ENCODE measurements around the gene BOLL. TPM values are rescaled to one million over a fixed set of nuclear protein-coding genes. Genes with fewer than 3 reads are reported as not detected.
A peak's percentile ranks its signal among the peaks of the same experiment; 100 is the strongest.
"Not testable (repeated sequence)": the region's sequence is repeated elsewhere in the genome, so short reads cannot be mapped to it uniquely, and the experiment has no call there.

Gene BOLL
- total RNA-seq, 2 donors from 2014 or later, result not detected

- intact Hi-C loops (cut with DNase I), result loop anchor here in 1 of 2 donors (5.0 kb wide), 2 partner anchors 327 to 497 kb away; no protein-coding TSS in a partner anchor
- DNase-seq (ENCODE audit: low spot score), result no peak
These were observed 15.0 kb upstream of the BOLL start for GRCh38 chr2:197800091-197800490.

- DNase-seq (ENCODE audit: low spot score), result no peak
- intact Hi-C loops (cut with DNase I), result no loop called here
These were observed 13.9 kb upstream of the BOLL start for GRCh38 chr2:197799068-197799467.

- intact Hi-C loops (cut with DNase I), result no loop called here
These were observed 13.1 kb upstream of the BOLL start for GRCh38 chr2:197798187-197798586.

DNA sequence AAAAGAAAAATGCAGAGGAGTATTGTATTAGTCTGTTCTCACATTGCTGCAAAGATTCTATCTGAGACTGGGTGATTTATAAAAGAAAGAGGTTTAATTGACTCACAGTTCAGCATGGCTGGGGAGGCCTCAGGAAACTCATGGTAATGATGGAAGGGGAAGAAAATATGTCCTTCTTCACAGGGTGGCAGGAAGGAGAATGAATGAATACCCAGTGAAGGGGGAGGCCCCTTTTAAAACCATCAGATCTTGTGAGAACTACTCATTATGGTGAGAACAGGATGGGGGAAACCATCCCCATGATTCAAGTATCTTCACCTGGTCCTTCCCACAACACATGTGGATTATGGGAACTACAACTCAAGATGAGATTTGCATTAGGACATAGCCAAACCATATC lies 10.2 kb upstream of the BOLL start:
- no peak for DNase-seq (ENCODE audit: low spot score)
- intact Hi-C loops (cut with DNase I), result no loop called here

More at GRCh38 chr2:197798187-197798586, 13.1 kb upstream of the BOLL start:
- DNase-seq (ENCODE audit: low spot score), result no peak

- DNase-seq (ENCODE audit: low spot score), result no peak
- intact Hi-C loops (cut with DNase I), result no loop called here
These were observed 8.3 kb upstream of the BOLL start for GRCh38 chr2:197793456-197793855.

- peak; percentile 80 for DNase-seq (ENCODE audit: low spot score)
- intact Hi-C loops (cut with DNase I), result no loop called here
These were observed 1.1 kb upstream of the BOLL start for GRCh38 chr2:197786010-197786877.

DNA sequence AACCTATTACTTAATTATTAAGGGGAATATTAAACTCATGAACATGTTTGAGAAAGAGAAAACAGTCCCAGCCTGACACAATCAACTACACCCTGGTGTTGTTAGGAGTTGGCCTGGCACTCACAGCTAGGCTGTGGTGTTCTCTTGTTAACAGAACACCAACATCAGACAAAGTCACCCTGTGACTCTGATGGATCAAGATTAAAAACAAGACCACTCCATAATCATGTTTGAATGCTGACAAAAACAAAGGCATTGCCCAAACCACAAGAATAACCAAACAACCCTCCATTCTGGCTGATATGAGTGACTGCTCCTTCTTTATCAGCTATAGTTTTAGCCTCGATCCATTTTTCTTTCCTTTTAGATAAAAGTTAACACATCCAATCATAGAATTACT lies 3.0 kb downstream of the BOLL start:
- intact Hi-C loops (cut with DNase I), result no loop called here

DNA sequence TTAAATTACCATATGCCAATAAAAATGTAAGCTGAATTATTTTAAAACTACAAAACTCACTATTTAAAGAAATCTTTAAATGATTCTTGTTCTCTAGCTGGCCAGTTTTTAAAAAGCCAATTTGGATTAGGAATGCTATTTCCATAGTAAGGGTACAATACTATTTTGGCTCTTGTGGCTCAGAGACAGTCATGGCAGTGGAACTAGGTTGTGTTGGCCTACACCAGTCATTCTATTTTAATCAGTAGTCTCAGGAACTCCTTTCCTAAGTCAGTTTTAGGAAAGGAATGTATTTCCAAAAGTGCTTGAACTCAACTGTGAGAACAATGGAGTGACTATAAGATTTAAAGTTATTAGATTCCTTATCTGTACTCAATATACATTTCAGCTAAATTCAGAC lies 5.9 kb downstream of the BOLL start:
- DNase-seq (ENCODE audit: low spot score), result no peak
- intact Hi-C loops (cut with DNase I), result loop anchor here in 1 of 2 donors (10.0 kb wide), 1 partner anchor 264 kb away; the partner anchor contains the start of gene MOB4

More for the DNA sequence above, 3.0 kb downstream of the BOLL start:
- no peak for DNase-seq (ENCODE audit: low spot score)

- intact Hi-C loops (cut with DNase I), result loop anchor here in 1 of 2 donors (10.0 kb wide), 1 partner anchor 263 kb away; the partner anchor contains the start of gene MOB4
These were observed 7.2 kb downstream of the BOLL start for GRCh38 chr2:197777823-197778407.

DNA sequence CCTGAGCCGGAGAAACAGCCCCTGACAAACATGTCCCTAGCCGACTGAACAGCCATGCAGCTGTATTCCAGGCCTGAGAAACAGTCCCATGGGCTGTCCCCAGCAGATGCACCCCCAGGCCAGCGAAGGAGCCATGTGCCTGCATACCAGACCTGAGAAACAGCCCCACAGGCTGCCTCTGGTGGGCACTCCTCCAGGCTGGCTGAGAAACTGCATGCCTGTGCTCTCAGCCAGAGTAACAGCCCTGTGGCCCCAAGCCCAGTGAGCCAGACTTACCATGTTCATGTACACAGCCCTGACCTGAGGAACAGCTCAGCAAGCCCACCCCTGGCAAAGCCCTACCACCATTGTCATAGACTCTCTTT lies 24.8 kb downstream of the BOLL start:
- intact Hi-C loops (cut with DNase I), result no loop called here

More at GRCh38 chr2:197777823-197778407, 7.2 kb downstream of the BOLL start:
- DNase-seq (ENCODE audit: low spot score), result no peak

GRCh38 chr2:197759625-197760292 lies 25.4 kb downstream of the BOLL start:
- intact Hi-C loops (cut with DNase I), result no loop called here
- no peak for DNase-seq (ENCODE audit: low spot score)

More for the DNA sequence above, 24.8 kb downstream of the BOLL start:
- DNase-seq (ENCODE audit: low spot score), result peak; percentile 72

DNA sequence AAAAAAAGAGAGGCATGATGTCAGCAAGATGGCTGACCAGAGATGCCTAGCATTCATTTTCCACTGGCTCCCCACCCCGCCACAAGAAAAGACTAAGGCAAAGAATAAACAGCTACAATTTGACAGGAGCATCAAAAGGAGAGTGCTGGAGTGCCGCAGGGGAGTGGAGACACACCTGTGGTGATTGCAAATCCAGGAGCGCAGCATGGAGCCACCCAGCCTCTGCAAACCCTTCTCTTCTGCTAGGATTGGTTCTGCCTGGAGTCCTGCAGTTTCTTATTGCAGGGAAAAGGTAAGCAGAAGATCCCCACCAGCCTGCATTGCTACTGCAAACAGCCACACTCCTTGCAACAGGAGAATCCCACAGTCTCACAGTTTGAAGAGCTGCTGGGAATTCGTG lies 26.1 kb downstream of the BOLL start:
- DNase-seq (ENCODE audit: low spot score), result peak; percentile 36
- intact Hi-C loops (cut with DNase I), result no loop called here

GRCh38 chr2:197740200-197740599 lies 44.9 kb downstream of the BOLL start:
- intact Hi-C loops (cut with DNase I), result no loop called here
- no peak for DNase-seq (ENCODE audit: low spot score)

DNA sequence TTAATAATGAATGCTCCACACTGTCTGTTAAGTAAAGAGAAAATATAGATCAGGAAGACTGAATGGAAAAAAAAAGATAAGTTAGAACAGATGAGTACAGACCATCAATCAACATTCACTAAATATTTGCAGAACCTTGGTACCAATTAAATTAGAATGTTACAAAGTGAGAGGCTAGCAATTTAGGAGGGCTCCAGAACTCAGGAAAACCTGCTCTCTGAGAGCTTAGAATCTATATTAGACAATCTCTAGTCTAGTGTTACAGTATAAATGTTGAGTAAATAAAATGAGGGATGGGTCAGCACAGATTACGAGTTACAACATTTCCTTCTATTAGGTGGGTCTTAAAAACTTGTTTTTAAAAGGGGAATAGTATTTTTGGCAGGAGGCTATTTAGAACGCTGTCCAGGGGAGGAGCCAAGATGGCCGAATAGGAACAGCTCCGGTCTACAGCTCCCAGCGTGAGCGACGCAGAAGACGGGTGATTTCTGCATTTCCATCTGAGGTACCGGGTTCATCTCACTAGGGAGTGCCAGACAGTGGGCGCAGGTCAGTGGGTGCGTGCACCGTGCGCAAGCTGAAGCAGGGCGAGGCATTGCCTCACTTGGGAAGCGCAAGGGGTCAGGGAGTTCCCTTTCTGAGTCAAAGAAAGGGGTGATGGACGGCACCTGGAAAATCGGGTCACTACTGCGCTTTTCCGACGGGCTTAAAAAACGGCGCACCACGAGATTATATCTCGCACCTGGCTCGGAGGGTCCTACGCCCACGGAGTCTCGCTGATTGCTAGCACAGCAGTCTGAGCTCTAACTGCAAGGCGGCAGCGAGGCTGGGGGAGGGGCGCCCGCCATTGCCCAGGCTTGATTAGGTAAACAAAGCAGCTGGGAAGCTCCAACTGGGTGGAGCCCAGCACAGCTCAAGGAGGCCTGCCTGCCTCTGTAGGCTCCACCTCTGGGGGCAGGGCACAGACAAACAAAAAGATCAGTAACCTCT lies 56.3 kb downstream of the BOLL start:
- intact Hi-C loops (cut with DNase I); DNase-seq (ENCODE audit: low spot score): not testable (repeated sequence)

GRCh38 chr2:197727011-197727410 lies 58.1 kb downstream of the BOLL start:
- intact Hi-C loops (cut with DNase I), result no loop called here
- no peak for DNase-seq (ENCODE audit: low spot score)

- intact Hi-C loops (cut with DNase I), result no loop called here
- no peak for DNase-seq (ENCODE audit: low spot score)
These were observed 67.3 kb downstream of the BOLL start for GRCh38 chr2:197717863-197718262.

GRCh38 chr2:197713271-197713670 lies 71.8 kb downstream of the BOLL start:
- intact Hi-C loops (cut with DNase I), result no loop called here
- DNase-seq (ENCODE audit: low spot score), result no peak

DNA sequence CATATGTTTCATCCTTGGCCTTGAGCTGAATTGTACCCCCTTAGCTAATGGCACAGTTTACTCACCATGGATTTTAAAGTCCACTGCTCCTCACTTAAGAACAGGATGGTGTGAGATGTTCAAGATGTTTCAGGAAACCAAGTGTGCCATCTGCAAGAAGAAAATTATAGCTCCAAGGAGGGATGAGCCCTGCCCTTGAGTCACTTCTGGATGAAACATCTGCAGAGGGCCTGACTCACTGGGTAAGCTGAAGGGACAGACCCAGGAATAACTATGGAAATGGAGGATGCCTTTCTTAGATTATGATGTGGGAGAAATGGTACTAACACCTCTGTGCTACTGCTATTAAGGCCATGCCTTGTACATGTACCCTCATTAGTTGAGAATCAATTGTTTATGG lies 73.5 kb downstream of the BOLL start:
- DNase-seq (ENCODE audit: low spot score), result no peak
- intact Hi-C loops (cut with DNase I), result no loop called here
